Panc1 (cell line): ENCODE results near the gene MRNIP. TPM values are rescaled to one million over a fixed set of nuclear protein-coding genes. Genes with fewer than 3 reads are reported as not detected.

Source experiments
- ATAC-seq: fragments of 200-7000 bp; cut with Tn5 transposase; 2 replicates; pipeline ENCODE4 v1.9.1; 2020; ENCODE audit warnings: mild to moderate bottlenecking, moderate library complexity
- BruUV-seq: library from RNA; stranded (reverse); fragments of 400-500 nt; replicated peaks from 2 replicates; lab custom pipeline; 2021; lab: Mats Ljungman, UMichigan
- CTCF ChIA-PET: fragments of 300-600 bp; sonication (Branson Sonifier 250); formaldehyde crosslinking; loops from one replicate; lab custom pipeline; 2022; ENCODE audit warnings: antibody characterized with exemption; lab: Charles Lee
- POLR2A ChIA-PET: fragments of 300-600 bp; sonication (Branson Sonifier 250); formaldehyde crosslinking; loops from one replicate; lab custom pipeline; 2022; ENCODE audit warnings: antibody characterized with exemption; lab: Charles Lee
- DNase-seq: peaks from one replicate; pipeline ENCODE4 v3.0.0-alpha.2; 2010; ENCODE audit warnings: low read depth, low spot score
- H3K27ac ChIP-seq: 2 replicates; pipeline ENCODE4 v1.5.1; 2011; ENCODE audit warnings: mild to moderate bottlenecking, low read length, inconsistent platforms
- H3K27me3 ChIP-seq: fragments of 200-500 bp; sonication (Bioruptor generic); 2 replicates; pipeline ENCODE4 v1.6.0; 2014; ENCODE audit warnings: low read length, inconsistent platforms; ENCODE audit not compliant: control insufficient read depth, insufficient read depth
- H3K36me3 ChIP-seq: fragments of 200-500 bp; sonication (Bioruptor generic); 2 replicates; pipeline ENCODE4 v1.5.1; 2014; ENCODE audit warnings: inconsistent platforms, mild to moderate bottlenecking, low read length, moderate library complexity; ENCODE audit not compliant: control insufficient read depth, insufficient read depth
- H3K4me1 ChIP-seq: 2 replicates; pipeline ENCODE4 v1.5.1; 2011; ENCODE audit warnings: inconsistent platforms, mild to moderate bottlenecking, low read length, moderate library complexity; ENCODE audit not compliant: control insufficient read depth, insufficient read depth
- H3K4me3 ChIP-seq, 2 experiments: 2 replicates each; pipeline ENCODE4 v1.5.1; 2011 to 2012; ENCODE audit warnings: low read depth in 2 of 2, low read length in 2 of 2, mild to moderate bottlenecking in 2 of 2, inconsistent platforms in 1 of 2, moderate library complexity in 1 of 2
- H3K9me3 ChIP-seq: fragments of 200-500 bp; sonication (Bioruptor generic); 2 replicates; pipeline ENCODE4 v1.5.1; 2014; ENCODE audit warnings: low read depth, mild to moderate bottlenecking, inconsistent platforms, low read length, moderate library complexity; ENCODE audit not compliant: control insufficient read depth, insufficient read depth
- CTCF ChIP-seq: fragments of 450-650 bp; IDR thresholded peaks from 2 replicates; pipeline ENCODE4 v1.5.1; 2017; ENCODE audit warnings: mild to moderate bottlenecking
- POLR2AphosphoS5 ChIP-seq: IDR thresholded peaks from 2 replicates; pipeline ENCODE4 v1.6.1; 2012; ENCODE audit warnings: mild to moderate bottlenecking, low read depth, low read length, moderate library complexity
- SIN3A ChIP-seq: IDR thresholded peaks from 2 replicates; pipeline ENCODE4 v1.6.1; 2012; ENCODE audit warnings: low read depth, mild to moderate bottlenecking, low read length, moderate library complexity, borderline replicate concordance; ENCODE audit not compliant: insufficient read depth
- TCF7L2 ChIP-seq: IDR thresholded peaks from 2 replicates; pipeline ENCODE4 v1.6.1; 2011; ENCODE audit warnings: mild to moderate bottlenecking, low read depth, low read length, inconsistent platforms
- in situ Hi-C: cut with HindIII; loops from 2 replicates; pipeline ENCODE4 v1.10.0; 2016; ENCODE audit warnings: low sequenced_read_pairs, low pct_unique_long_range_greater_than_20kb
- intact Hi-C: fragments of 100-400 bp; cut with micrococcal nuclease; formaldehyde crosslinking; loops from one replicate; pipeline ENCODE4 v1.10.0; 2022; ENCODE audit not compliant: unreplicated experiment
- total RNA-seq: library from RNA; stranded (reverse); gene quantifications from one replicate; pipeline ENCODE4 v1.2.1, GENCODE V29; 2021; ENCODE audit not compliant: unreplicated experiment
- TF ChIP-seq, protein P1 (sequence below), 2 experiments: IDR thresholded peaks; 2 replicates each; pipeline ENCODE4 v1.6.1; 2011 to 2012; ENCODE audit warnings: low read depth in 2 of 2, control low read depth in 1 of 2, low read length in 1 of 2, mild to moderate bottlenecking in 1 of 2, moderate library complexity in 1 of 2; ENCODE audit not compliant: insufficient read depth in 1 of 2

The MRNIP gene
- total RNA-seq, 1 experiment from 2014 or later, result 33.0 TPM

DNA sequence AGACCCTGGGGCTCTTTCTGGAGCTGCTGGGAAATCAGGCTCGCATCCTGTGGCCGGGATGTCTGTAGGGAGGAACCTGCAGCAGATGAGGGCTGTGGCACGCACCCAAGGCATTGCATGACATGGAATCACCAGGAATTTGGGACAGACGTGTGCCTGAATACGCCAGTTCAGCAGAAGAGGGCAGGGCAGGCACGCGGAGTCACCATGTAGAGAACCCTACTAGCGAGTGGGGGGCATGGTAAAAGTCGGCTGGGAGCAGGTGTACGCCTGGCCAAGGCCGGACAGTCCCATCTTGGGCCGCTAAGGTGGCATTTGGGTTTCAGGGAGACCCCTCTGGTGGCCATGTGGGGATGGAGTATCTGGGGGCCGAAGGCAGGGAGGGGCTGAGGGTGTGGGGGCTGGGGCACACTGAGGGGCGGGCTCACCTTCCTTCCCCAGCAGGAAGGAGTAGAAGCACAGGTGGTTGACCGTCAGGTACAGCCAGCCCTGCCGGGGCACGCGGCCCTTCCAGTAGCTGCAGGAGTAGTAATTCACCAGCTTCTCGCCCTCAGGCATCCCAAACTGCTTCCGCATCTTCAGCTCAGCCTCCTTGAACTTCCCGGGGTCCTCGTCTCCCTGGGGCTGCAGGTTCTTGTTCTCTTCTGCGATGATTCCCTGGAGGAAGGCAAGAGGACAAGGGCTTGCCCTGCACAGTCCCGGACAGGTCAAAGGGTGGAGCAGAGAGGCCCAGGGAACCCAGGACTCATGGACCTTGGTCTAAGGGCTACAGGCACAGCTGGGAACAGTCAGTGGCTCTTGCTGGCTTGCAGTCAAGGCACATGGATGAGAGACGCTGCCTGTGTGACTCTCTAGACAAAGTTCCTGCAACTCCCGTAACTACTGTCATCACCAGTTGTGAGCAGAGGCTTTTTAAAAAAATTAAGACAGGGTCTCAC is 35.6 kb upstream of the MRNIP start:
- no peaks in the 10 kb centered on the region for H3K4me1 ChIP-seq
- H3K4me3 ChIP-seq, result no peak overlapping the region
- ChIA-PET CTCF (no interaction called here), POLR2A (no interaction called here)
- intact Hi-C loops, result no loop called here
- TF ChIP-seq CTCF, result no peak
- no peak for TF ChIP-seq TCF7L2
- no peak for TF ChIP-seq POLR2AphosphoS5
- TF ChIP-seq, protein P1, sequence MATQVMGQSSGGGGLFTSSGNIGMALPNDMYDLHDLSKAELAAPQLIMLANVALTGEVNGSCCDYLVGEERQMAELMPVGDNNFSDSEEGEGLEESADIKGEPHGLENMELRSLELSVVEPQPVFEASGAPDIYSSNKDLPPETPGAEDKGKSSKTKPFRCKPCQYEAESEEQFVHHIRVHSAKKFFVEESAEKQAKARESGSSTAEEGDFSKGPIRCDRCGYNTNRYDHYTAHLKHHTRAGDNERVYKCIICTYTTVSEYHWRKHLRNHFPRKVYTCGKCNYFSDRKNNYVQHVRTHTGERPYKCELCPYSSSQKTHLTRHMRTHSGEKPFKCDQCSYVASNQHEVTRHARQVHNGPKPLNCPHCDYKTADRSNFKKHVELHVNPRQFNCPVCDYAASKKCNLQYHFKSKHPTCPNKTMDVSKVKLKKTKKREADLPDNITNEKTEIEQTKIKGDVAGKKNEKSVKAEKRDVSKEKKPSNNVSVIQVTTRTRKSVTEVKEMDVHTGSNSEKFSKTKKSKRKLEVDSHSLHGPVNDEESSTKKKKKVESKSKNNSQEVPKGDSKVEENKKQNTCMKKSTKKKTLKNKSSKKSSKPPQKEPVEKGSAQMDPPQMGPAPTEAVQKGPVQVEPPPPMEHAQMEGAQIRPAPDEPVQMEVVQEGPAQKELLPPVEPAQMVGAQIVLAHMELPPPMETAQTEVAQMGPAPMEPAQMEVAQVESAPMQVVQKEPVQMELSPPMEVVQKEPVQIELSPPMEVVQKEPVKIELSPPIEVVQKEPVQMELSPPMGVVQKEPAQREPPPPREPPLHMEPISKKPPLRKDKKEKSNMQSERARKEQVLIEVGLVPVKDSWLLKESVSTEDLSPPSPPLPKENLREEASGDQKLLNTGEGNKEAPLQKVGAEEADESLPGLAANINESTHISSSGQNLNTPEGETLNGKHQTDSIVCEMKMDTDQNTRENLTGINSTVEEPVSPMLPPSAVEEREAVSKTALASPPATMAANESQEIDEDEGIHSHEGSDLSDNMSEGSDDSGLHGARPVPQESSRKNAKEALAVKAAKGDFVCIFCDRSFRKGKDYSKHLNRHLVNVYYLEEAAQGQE (IDR thresholded peaks at IDR 0.05; ENCODE audit: insufficient read depth in 1 of 2, low read depth in 2 of 2, low read length in 1 of 2), result no peak
- TF ChIP-seq SIN3A, result no peak
- peaks cover 6% of the 10 kb centered on the region; the same call in 1 of the 2 replicates for H3K36me3 ChIP-seq
- H3K27ac ChIP-seq, result no peak overlapping the region
- no TSS peak for BruUV-seq
- ATAC-seq (no peak), DNase-seq (no peak)
- H3K9me3 ChIP-seq, result no peaks in the 10 kb centered on the region
- in situ Hi-C loops, result no loop called here
- H3K27me3 ChIP-seq, result no peaks in the 10 kb centered on the region

GRCh38 chr5:179893076-179893957 is 34.7 kb upstream of the MRNIP start:
- ChIA-PET POLR2A (interaction anchor here (0.6 kb wide), 1 partner anchor 12 kb away, joined by 4 read pairs; no protein-coding TSS in a partner anchor), CTCF (no interaction called here)
- intact Hi-C loops (no loop called here), in situ Hi-C loops (no loop called here)
- DNase-seq, result no peak
- H3K27me3 ChIP-seq, result no peaks in the 10 kb centered on the region
- H3K36me3 ChIP-seq, result peaks cover 6% of the 10 kb centered on the region; the same call in 1 of the 2 replicates
- H3K4me3 ChIP-seq, result no peak overlapping the region
- H3K27ac ChIP-seq, result no peak overlapping the region
- TF ChIP-seq, protein P1 (IDR thresholded peaks at IDR 0.05; ENCODE audit: insufficient read depth in 1 of 2, low read depth in 2 of 2, low read length in 1 of 2), result no peak
- no peak for TF ChIP-seq POLR2AphosphoS5
- TF ChIP-seq CTCF, result no peak
- no peak for TF ChIP-seq SIN3A
- TF ChIP-seq TCF7L2, result no peak
- no peaks in the 10 kb centered on the region for H3K4me1 ChIP-seq
- no peaks in the 10 kb centered on the region for H3K9me3 ChIP-seq
- ATAC-seq, result no peak
- no TSS peak for BruUV-seq
